Endothelial cell of umbilical vein (primary cell): Measurements from ENCODE around the gene OTOGL. TPM values are rescaled to one million over a fixed set of nuclear protein-coding genes. Genes with fewer than 3 reads are reported as not detected.

ENCODE experiments used
- BruUV-seq: library from RNA; stranded (reverse); fragments of 400-500 nt; replicated peaks from 2 replicates; lab custom pipeline; 2021; lab: Mats Ljungman, UMichigan
- CTCF ChIA-PET: fragments of 300-600, 350-600 bp; sonication (Branson Sonifier 250); formaldehyde crosslinking; loops from one replicate; lab custom pipeline; 2021; ENCODE audit warnings: antibody characterized with exemption, inconsistent platforms; lab: Charles Lee
- POLR2A ChIA-PET: fragments of 300-600, 350-600 bp; sonication (Branson Sonifier 250); formaldehyde crosslinking; loops from one replicate; lab custom pipeline; 2021; ENCODE audit warnings: antibody characterized with exemption, inconsistent platforms; lab: Charles Lee
- DNase-seq: peaks from one replicate; pipeline ENCODE4 v3.0.0-alpha.2; 2011; ENCODE audit warnings: low read depth, low spot score
- FAIRE-seq: peaks from 2 replicates; lab custom pipeline; 2011; peaks lifted over from hg19 to GRCh38; lab: Jason Lieb, UNC
- H2AFZ ChIP-seq: 2 replicates; pipeline ENCODE4 v1.6.0; 2012; ENCODE audit warnings: low read depth, low read length, control low read depth, inconsistent platforms
- H3K27ac ChIP-seq: 2 replicates; pipeline ENCODE4 v1.5.1; 2011; ENCODE audit warnings: low read depth, mild to moderate bottlenecking, control low read depth, low read length, moderate library complexity; ENCODE audit not compliant: insufficient read depth
- H3K27me3 ChIP-seq, 2 experiments: 2 replicates each; pipeline versions ENCODE4 v1.6.0 to v1.6.1; 2011; ENCODE audit warnings: low read length in 2 of 2, mixed read lengths in 1 of 2; ENCODE audit not compliant: control insufficient read depth in 2 of 2, insufficient read depth in 2 of 2
- H3K36me3 ChIP-seq, 2 experiments: 2 replicates in 1 of 2; 3 replicates in 1 of 2; pipeline ENCODE4 v1.5.1; 2011; ENCODE audit warnings: low read length in 2 of 2, mild to moderate bottlenecking in 1 of 2, moderate library complexity in 1 of 2; ENCODE audit not compliant: control insufficient read depth in 2 of 2, insufficient read depth in 2 of 2; ENCODE audit errors: extremely low read depth in 1 of 2
- H3K4me1 ChIP-seq: 3 replicates; pipeline ENCODE4 v1.5.1; 2011; ENCODE audit warnings: mild to moderate bottlenecking, low read length; ENCODE audit not compliant: control insufficient read depth, insufficient read depth; ENCODE audit errors: extremely low read depth
- H3K4me2 ChIP-seq: 2 replicates; pipeline ENCODE4 v1.6.1; 2011; ENCODE audit warnings: low read length, control low read depth, mixed read lengths; ENCODE audit not compliant: insufficient read depth
- H3K4me3 ChIP-seq, 3 experiments: fragments of 200-600 bp in 1 of 3; sonication (generic), shearing (Covaris generic) in 1 of 3; replicated peaks in 1 of 3; 2 replicates each; pipeline ENCODE4 v1.5.1; 2011 to 2016; ENCODE audit warnings: control low read depth in 3 of 3, low read length in 3 of 3, mild to moderate bottlenecking in 2 of 3, inconsistent platforms in 1 of 3, low read depth in 1 of 3, moderate library complexity in 1 of 3; ENCODE audit not compliant: insufficient read depth in 1 of 3
- H3K79me2 ChIP-seq: 2 replicates; pipeline ENCODE4 v1.6.0; 2012; ENCODE audit warnings: low read length, inconsistent platforms; ENCODE audit not compliant: control insufficient read depth, insufficient read depth
- H3K9ac ChIP-seq: replicated peaks from 2 replicates; pipeline ENCODE3; 2011; ENCODE audit warnings: low read length, control low read depth; ENCODE audit not compliant: insufficient read depth; ENCODE audit errors: extremely low read depth
- H3K9me1 ChIP-seq: replicated peaks from 3 replicates; pipeline ENCODE4 v1.6.0; 2011; ENCODE audit warnings: mild to moderate bottlenecking, low read length; ENCODE audit not compliant: control insufficient read depth, insufficient read depth; ENCODE audit errors: extremely low read depth
- H3K9me3 ChIP-seq: replicated peaks from 2 replicates; pipeline ENCODE4 v1.5.1; 2012; ENCODE audit warnings: low read length, inconsistent platforms; ENCODE audit not compliant: control insufficient read depth, insufficient read depth
- H4K20me1 ChIP-seq: replicated peaks from 2 replicates; pipeline ENCODE3; 2011; ENCODE audit warnings: mild to moderate bottlenecking, low read length; ENCODE audit not compliant: control insufficient read depth, insufficient read depth; ENCODE audit errors: extremely low read depth
- EZH2 ChIP-seq: IDR thresholded peaks from 2 replicates; pipeline ENCODE4 v1.6.1; 2012; ENCODE audit warnings: borderline replicate concordance, low read depth, mild to moderate bottlenecking, moderate library complexity, low read length, inconsistent platforms; ENCODE audit not compliant: severe bottlenecking
- FOS ChIP-seq: IDR thresholded peaks from 2 replicates; pipeline ENCODE4 v1.6.1; 2011; ENCODE audit warnings: mild to moderate bottlenecking, low read length, moderate library complexity, borderline replicate concordance; ENCODE audit not compliant: insufficient read depth
- GATA2 ChIP-seq: IDR thresholded peaks from 2 replicates; pipeline ENCODE4 v1.7.0; 2011; ENCODE audit warnings: low read depth, mild to moderate bottlenecking, moderate library complexity, mixed read lengths, low read length; ENCODE audit not compliant: insufficient read length, insufficient read depth
- JUN ChIP-seq: IDR thresholded peaks from 2 replicates; pipeline ENCODE4 v1.6.1; 2011; ENCODE audit warnings: borderline replicate concordance, low read depth; ENCODE audit not compliant: insufficient read length, insufficient read depth
- MYC ChIP-seq: IDR thresholded peaks from one replicate; pipeline ENCODE4 v1.6.1; 2011; ENCODE audit warnings: mild to moderate bottlenecking, low read depth, low read length
- POLR2A ChIP-seq: IDR thresholded peaks from 2 replicates; pipeline ENCODE4 v1.6.1; 2012; ENCODE audit warnings: low read depth, mild to moderate bottlenecking, control low read depth, low read length
- POLR2AphosphoS5 ChIP-seq: IDR thresholded peaks from 2 replicates; pipeline ENCODE4 v1.6.1; 2012; ENCODE audit warnings: low read depth, mild to moderate bottlenecking, control low read depth, low read length, moderate library complexity; ENCODE audit not compliant: insufficient read depth
- dilution Hi-C: fragments of 300-500 bp; cut with MboI; formaldehyde crosslinking; loops from one replicate; pipeline ENCODE4 v1.15.0; 2019; ENCODE audit warnings: low sequenced_read_pairs; ENCODE audit not compliant: extremely low pct_ligation_motif_present
- intact Hi-C: fragments of 100-400 bp; cut with micrococcal nuclease; formaldehyde crosslinking; loops from one replicate; pipeline ENCODE4 v1.10.0; 2022
- polyA plus RNA-seq, 4 experiments: library from polyadenylated mRNA; depleted of rRNA in 3 of 4; stranded (reverse) in 3 of 4; unstranded in 1 of 4; fragments of >200 nt; gene quantifications; 2 replicates each; pipeline versions ENCODE4 v1.2.1 to v1.2.3, GENCODE V29; 2011 to 2012; ENCODE audit warnings: missing spikeins in 1 of 4
- total RNA-seq: library from RNA; stranded (reverse); gene quantifications from 2 replicates; pipeline ENCODE4 v1.2.3, GENCODE V29; 2021
- TF ChIP-seq, protein P1 (sequence below): IDR thresholded peaks from 2 replicates; pipeline ENCODE4 v1.6.1; 2011; ENCODE audit not compliant: insufficient read depth, insufficient read length
- TF ChIP-seq, protein P2 (sequence below), 2 donors: IDR thresholded peaks; 1 replicate in 1 of 2; 2 replicates in 1 of 2; pipeline ENCODE4 v1.5.1; 2011; ENCODE audit warnings: low read length in 2 of 2, mild to moderate bottlenecking in 2 of 2, moderate library complexity in 2 of 2, control low read depth in 1 of 2, inconsistent platforms in 1 of 2, low read depth in 1 of 2; ENCODE audit not compliant: insufficient read depth in 1 of 2; ENCODE audit errors: extremely low read depth in 1 of 2

OTOGL gene
- total and polyA plus RNA-seq, 2 donors (not counting 3 experiments of a cell fraction or from before 2014, with no cell fraction given): 1.4 to 2.0 TPM

DNA sequence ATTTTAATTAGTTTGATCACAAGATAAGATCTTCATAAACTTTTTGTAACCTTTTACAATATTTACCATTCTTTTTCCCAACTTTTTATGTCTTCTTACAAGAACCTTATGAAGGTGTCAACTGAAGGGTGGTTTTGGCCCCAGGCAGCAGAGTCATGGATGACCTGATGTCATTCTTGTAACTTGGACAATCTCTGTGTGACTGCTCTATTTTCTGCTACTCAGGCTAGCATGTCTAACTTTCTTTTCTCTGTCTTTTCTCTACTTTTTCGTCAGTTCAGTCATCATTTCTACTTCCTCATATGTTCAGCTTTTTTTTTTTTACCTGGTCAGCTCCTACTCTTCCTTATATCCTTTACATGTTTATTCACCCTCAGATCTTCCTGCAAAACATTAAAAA lies 194.0 kb downstream of the OTOGL start:
- H3K79me2 ChIP-seq: no peaks in the 10 kb centered on the region
- BruUV-seq: no TSS peak
- no peaks in the 10 kb centered on the region for H4K20me1 ChIP-seq
- POLR2A ChIA-PET: no interaction called here
- CTCF ChIA-PET: interaction anchor here (2.2 kb wide), 1 partner anchor 98 kb away, joined by 5 read pairs; no protein-coding TSS in a partner anchor
- intact Hi-C loops: no loop called here
- H3K27ac ChIP-seq: no peak overlapping the region
- TF ChIP-seq EZH2 (no peak), JUN (no peak), FOS (no peak), MYC (no peak), POLR2AphosphoS5 (no peak), GATA2 (no peak), POLR2A (no peak)
- TF ChIP-seq, protein P1, sequence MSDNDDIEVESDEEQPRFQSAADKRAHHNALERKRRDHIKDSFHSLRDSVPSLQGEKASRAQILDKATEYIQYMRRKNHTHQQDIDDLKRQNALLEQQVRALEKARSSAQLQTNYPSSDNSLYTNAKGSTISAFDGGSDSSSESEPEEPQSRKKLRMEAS: no peak
- TF ChIP-seq, protein P2, sequence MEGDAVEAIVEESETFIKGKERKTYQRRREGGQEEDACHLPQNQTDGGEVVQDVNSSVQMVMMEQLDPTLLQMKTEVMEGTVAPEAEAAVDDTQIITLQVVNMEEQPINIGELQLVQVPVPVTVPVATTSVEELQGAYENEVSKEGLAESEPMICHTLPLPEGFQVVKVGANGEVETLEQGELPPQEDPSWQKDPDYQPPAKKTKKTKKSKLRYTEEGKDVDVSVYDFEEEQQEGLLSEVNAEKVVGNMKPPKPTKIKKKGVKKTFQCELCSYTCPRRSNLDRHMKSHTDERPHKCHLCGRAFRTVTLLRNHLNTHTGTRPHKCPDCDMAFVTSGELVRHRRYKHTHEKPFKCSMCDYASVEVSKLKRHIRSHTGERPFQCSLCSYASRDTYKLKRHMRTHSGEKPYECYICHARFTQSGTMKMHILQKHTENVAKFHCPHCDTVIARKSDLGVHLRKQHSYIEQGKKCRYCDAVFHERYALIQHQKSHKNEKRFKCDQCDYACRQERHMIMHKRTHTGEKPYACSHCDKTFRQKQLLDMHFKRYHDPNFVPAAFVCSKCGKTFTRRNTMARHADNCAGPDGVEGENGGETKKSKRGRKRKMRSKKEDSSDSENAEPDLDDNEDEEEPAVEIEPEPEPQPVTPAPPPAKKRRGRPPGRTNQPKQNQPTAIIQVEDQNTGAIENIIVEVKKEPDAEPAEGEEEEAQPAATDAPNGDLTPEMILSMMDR (IDR thresholded peaks at IDR 0.05; ENCODE audit: extremely low read depth in 1 of 2, insufficient read depth in 1 of 2, low read depth in 1 of 2, low read length in 2 of 2): no peak
- FAIRE-seq (no peak), DNase-seq (no peak)
- no peak overlapping the region for H2AFZ ChIP-seq
- H3K9me1 ChIP-seq: no peaks in the 10 kb centered on the region
- H3K27me3 ChIP-seq: no peaks in the 10 kb centered on the region
- no peaks in the 10 kb centered on the region for H3K36me3 ChIP-seq
- H3K4me2 ChIP-seq: no peak overlapping the region
- H3K9ac ChIP-seq: no peak overlapping the region
- dilution Hi-C loops: no loop called here
- H3K4me1 ChIP-seq: no peaks in the 10 kb centered on the region
- H3K9me3 ChIP-seq: no peaks in the 10 kb centered on the region
- H3K4me3 ChIP-seq: no peak overlapping the region
